Measurements from ENCODE around the gene RAMP3.

DNA sequence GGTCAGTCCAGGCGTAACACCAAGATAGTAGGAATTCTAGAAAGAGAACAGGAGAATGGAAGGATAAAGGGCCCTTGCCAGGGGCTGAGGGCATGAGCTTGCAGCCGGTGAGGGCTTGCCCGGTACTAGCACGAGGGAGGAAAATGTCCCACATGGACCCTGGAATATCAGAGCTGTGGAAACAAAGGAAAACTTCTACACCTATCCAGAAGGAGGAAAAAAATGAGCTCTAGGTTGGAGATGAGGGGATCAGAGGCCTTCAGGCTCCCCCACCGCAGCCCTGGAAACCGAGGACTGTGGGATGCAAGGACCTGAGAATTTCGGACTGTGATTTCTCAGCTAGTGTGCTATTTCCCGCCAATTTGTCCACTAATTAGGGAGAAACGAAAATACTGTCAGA, 22.1 kb downstream of the RAMP3 start:
- TF ChIP-seq CTCF (conservative IDR thresholded peaks at IDR 0.05) (no peak), EZH2 (IDR thresholded peaks at IDR 0.05; ENCODE audit: low read depth) (0 out of 2 replicates have a peak, but pooled peaks have one; percentile 34)
